ENCODE data around the gene TECPR1.

TECPR1 gene, protein sequence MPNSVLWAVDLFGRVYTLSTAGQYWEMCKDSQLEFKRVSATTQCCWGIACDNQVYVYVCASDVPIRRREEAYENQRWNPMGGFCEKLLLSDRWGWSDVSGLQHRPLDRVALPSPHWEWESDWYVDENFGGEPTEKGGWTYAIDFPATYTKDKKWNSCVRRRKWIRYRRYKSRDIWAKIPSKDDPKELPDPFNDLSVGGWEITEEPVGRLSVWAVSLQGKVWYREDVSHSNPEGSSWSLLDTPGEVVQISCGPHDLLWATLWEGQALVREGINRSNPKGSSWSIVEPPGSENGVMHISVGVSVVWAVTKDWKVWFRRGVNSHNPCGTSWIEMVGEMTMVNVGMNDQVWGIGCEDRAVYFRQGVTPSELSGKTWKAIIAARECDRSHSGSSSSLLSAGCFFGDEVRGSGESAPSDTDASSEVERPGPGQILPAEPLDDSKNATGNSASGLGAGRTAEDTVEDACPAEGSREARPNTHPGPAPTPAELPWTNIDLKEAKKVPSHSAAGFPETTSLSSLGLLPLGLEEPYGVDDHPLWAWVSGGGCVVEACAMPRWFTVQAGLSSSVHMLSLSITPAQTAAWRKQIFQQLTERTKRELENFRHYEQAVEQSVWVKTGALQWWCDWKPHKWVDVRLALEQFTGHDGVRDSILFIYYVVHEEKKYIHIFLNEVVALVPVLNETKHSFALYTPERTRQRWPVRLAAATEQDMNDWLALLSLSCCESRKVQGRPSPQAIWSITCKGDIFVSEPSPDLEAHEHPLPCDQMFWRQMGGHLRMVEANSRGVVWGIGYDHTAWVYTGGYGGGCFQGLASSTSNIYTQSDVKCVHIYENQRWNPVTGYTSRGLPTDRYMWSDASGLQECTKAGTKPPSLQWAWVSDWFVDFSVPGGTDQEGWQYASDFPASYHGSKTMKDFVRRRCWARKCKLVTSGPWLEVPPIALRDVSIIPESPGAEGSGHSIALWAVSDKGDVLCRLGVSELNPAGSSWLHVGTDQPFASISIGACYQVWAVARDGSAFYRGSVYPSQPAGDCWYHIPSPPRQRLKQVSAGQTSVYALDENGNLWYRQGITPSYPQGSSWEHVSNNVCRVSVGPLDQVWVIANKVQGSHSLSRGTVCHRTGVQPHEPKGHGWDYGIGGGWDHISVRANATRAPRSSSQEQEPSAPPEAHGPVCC

DNA sequence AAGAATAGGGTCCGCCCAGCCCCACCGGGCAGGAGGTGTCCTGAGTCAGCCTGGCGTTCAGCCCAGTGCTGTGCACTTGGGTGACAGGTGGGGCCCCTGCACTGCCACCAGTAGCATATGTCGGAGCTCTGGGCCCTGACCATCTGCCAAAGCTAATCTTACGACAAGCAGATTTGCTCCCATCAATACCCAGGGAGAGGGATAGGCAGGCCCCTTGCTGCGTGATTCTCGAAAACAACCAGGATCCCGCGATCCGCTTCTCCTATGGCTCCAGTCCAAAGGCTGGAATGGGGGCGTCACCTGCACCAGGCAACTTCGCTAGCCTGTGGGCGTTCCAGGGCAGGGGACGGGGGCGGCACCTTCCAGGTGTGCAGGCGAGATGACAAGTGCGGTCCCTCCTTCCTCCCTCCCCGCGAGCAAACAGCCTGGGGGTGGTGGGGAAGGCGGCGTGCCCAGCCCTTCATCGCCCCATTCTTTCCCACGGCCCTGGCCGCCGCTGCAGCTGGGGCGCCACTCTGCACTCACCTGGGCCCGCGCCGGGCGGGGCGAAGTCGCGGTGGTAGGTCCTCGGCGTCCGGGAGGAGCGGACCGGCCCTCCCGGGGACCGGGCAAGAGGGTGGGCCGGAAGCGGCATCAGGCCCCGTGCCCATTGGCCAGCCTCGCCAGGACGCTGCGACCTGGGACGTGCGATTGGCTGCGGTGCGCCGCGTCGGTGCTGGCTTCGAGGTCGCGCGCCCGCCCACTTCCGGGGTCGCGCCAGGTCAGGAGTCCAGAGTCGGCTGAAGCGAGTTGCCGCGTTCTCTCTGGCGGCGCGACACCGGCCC is at the start of gene TECPR1:
TSS of gene TECPR1 (minus strand) at position 632 of the 824 bp plus-strand sequence. CDS start 6,086 bp downstream, outside the sequence.
- Histone ChIP-seq H3K4me1 (ENCODE audit: control insufficient read depth in 1 of 2, insufficient read depth in 2 of 2, low read length in 2 of 2) (peaks cover 28 to 30% of the 10 kb centered on the region in 2 donors), H3K9me3 (ENCODE audit: control insufficient read depth in 1 of 2, low read length in 2 of 2) (no peaks in the 10 kb centered on the region), H3K27me3 (ENCODE audit: control insufficient read depth in 1 of 2, insufficient read depth in 2 of 2, low read length in 2 of 2) (no peaks in the 10 kb centered on the region), H3K27ac (ENCODE audit: low read depth, low read length) (peak within 1 kb of the TSS; percentile 88), H3K9ac (ENCODE audit: low read depth in 1 of 2, low read length in 2 of 2) (peak within 1 kb of the TSS; percentile 81 to 84), H3K36me3 (ENCODE audit: control insufficient read depth in 1 of 2, insufficient read depth in 2 of 2, low read length in 2 of 2) (peaks cover 0 to 8% of the 10 kb centered on the region in 2 donors), H3K4me3 (ENCODE audit: low read depth in 1 of 2, low read length in 2 of 2) (peak within 1 kb of the TSS; percentile 96 to 97)

DNA sequence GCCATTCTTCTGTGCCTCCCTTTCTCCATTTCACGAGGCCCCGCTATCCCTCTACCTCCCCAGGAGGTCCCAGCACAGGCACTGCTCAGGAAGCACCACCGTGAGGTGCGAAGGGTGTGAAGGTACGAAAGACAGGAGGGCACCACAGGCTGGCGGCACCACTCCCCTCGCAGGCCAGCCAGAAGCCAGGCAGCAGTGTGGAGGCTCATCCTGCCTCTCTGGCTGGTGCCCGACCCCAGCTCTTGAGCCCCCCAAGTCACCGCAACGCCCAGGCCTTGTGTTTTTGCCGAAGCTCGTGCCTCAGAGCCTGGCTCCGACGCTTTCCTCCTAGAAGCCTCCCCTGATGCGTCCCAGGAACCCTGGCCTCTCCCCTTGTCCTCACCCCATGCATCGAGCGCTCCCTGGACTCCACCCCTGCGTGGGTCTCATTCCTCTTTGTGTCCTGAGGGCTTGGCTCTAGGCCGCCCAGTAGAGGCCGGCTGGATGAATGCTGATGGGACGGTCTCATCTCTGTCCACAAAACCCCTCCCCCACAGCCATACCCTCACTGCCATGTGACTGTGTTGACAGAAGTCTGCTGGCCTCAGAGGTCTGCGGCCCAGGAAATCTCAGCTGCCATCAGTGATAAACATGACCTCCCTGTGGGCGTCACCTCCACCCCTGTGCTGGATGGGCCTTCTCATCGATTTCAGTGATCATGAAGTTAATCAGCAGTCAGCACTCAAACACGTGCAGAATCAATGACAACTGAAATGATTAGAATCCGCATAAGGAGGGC is 48.8 kb upstream of the TECPR1 start:
- Histone ChIP-seq H3K27me3 (ENCODE audit: control insufficient read depth in 1 of 2, insufficient read depth in 2 of 2, low read length in 2 of 2) (no peaks in the 10 kb centered on the region), H3K36me3 (ENCODE audit: control insufficient read depth in 1 of 2, insufficient read depth in 2 of 2, low read length in 2 of 2) (peaks cover 8 to 54% of the 10 kb centered on the region in 2 donors), H3K9me3 (ENCODE audit: control insufficient read depth in 1 of 2, low read length in 2 of 2) (no peaks in the 10 kb centered on the region), H3K4me3 (ENCODE audit: low read depth in 1 of 2, low read length in 2 of 2) (no peak overlapping the region), H3K9ac (ENCODE audit: low read depth in 1 of 2, low read length in 2 of 2) (no peak overlapping the region), H3K4me1 (ENCODE audit: control insufficient read depth in 1 of 2, insufficient read depth in 2 of 2, low read length in 2 of 2) (no peaks in the 10 kb centered on the region), H3K27ac (ENCODE audit: low read depth, low read length) (no peak overlapping the region)

DNA sequence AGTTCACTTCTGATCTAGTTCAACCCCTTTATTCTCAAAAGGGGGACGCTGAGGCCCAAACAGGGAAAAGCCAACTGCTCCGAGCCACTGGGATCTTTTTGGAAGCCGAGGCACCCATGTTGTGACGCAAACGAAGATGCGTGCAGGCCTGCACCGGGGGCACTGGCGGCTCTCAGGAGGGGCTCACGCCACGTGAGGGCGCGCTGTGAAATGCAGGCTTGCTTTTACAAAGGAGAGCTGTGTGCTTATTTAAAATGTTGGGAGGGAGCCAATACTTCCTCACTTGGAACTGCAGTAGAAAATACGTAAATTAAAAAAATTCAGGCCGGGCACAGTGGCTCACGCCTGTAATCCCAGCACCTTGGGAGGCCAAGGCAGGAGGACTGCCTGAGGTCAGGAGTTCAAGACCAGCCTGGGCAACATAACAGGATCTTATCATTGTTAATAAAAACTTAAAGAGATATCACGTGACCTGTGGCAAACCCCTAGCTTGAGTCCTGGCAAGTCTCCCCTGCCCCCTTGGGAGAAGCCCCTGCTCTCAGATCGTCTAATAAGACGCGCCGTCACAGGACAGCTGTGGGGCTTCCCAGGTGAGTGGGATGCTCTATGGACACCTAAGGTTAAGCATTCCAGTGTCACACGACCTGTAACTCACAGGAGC is 45.7 kb upstream of the TECPR1 start:
- Histone ChIP-seq H3K4me1 (ENCODE audit: control insufficient read depth in 1 of 2, insufficient read depth in 2 of 2, low read length in 2 of 2) (peaks cover 15 to 19% of the 10 kb centered on the region in 2 donors), H3K27ac (ENCODE audit: low read depth, low read length) (no peak overlapping the region), H3K36me3 (ENCODE audit: control insufficient read depth in 1 of 2, insufficient read depth in 2 of 2, low read length in 2 of 2) (peaks cover 23 to 67% of the 10 kb centered on the region in 2 donors), H3K9me3 (ENCODE audit: control insufficient read depth in 1 of 2, low read length in 2 of 2) (no peaks in the 10 kb centered on the region), H3K4me3 (ENCODE audit: low read depth in 1 of 2, low read length in 2 of 2) (no peak overlapping the region), H3K27me3 (ENCODE audit: control insufficient read depth in 1 of 2, insufficient read depth in 2 of 2, low read length in 2 of 2) (no peaks in the 10 kb centered on the region), H3K9ac (ENCODE audit: low read depth in 1 of 2, low read length in 2 of 2) (no peak overlapping the region)

DNA sequence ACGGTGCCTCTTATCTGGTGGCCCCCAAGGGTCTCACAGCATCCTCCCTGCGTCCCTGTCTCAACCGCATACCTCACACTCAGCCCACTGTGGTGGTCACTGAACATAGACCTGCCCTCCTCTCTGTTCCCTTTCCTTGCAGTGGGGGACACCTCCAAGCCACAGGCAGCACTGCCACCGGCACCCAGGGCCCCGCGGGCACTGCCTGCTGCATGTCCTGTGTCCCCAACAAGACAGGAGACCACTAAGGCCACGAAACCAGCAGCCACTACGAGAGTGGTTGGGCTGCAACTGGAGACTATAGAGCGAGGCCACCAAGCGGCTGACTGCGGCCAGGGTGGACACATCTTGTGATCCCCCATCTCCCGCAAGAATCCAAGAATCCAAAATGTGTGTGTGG is 44.8 kb upstream of the TECPR1 start:
- no peak overlapping the region for H3K27ac ChIP-seq (ENCODE audit: low read depth, low read length)
- H3K27me3 ChIP-seq (ENCODE audit: control insufficient read depth in 1 of 2, insufficient read depth in 2 of 2, low read length in 2 of 2) = no peaks in the 10 kb centered on the region
- H3K4me1 ChIP-seq (ENCODE audit: control insufficient read depth in 1 of 2, insufficient read depth in 2 of 2, low read length in 2 of 2) = peaks cover 15 to 19% of the 10 kb centered on the region in 2 donors
- no peak overlapping the region for H3K9ac ChIP-seq (ENCODE audit: low read depth in 1 of 2, low read length in 2 of 2)
- H3K9me3 ChIP-seq (ENCODE audit: control insufficient read depth in 1 of 2, low read length in 2 of 2) = no peaks in the 10 kb centered on the region
- no peak overlapping the region for H3K4me3 ChIP-seq (ENCODE audit: low read depth in 1 of 2, low read length in 2 of 2)
- H3K36me3 ChIP-seq (ENCODE audit: control insufficient read depth in 1 of 2, insufficient read depth in 2 of 2, low read length in 2 of 2) = peaks cover 22 to 67% of the 10 kb centered on the region in 2 donors

DNA sequence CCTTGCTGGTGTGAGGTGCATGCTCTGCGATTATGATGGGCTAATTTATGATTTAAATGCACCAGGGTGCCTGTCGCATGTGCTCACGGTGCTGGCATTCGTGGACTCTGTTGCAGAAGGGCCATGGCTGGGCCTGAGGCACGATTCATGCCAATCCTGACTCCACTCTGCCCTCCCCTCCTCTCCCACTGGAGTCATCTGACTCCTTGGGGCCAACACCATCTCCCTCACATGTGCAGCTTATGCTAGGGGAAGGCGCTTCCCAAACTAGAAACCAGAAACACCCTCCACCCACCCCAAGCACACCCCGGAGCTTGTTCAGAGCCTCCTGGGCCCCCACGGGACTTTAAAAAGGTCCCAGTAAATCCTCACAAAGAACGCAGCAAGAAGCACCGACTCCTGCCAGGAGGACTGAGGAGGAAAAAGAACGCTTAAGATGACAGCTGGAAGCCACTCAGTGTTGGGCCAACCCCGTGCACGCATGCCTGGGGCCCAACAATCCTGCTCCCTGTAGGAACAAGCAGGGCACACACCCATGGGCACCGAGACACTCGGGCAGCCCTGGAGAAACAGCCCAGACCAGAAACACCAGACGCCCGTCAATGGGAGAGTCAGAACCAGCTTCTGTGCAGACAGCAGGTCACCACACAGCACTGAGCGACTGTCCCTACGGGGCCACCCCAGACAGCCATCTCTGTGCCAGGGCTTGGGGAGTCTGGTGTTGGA is 43.6 kb upstream of the TECPR1 start:
- H3K27ac ChIP-seq (ENCODE audit: low read depth, low read length) = no peak overlapping the region
- H3K27me3 ChIP-seq (ENCODE audit: control insufficient read depth in 1 of 2, insufficient read depth in 2 of 2, low read length in 2 of 2) = no peaks in the 10 kb centered on the region
- peaks cover 15 to 19% of the 10 kb centered on the region in 2 donors for H3K4me1 ChIP-seq (ENCODE audit: control insufficient read depth in 1 of 2, insufficient read depth in 2 of 2, low read length in 2 of 2)
- no peak overlapping the region for H3K4me3 ChIP-seq (ENCODE audit: low read depth in 1 of 2, low read length in 2 of 2)
- no peaks in the 10 kb centered on the region for H3K9me3 ChIP-seq (ENCODE audit: control insufficient read depth in 1 of 2, low read length in 2 of 2)
- peak overlapping the region in 1 of 2 donors; percentile 15 for H3K9ac ChIP-seq (ENCODE audit: low read depth in 1 of 2, low read length in 2 of 2)
- peaks cover 26 to 68% of the 10 kb centered on the region in 2 donors for H3K36me3 ChIP-seq (ENCODE audit: control insufficient read depth in 1 of 2, insufficient read depth in 2 of 2, low read length in 2 of 2)

DNA sequence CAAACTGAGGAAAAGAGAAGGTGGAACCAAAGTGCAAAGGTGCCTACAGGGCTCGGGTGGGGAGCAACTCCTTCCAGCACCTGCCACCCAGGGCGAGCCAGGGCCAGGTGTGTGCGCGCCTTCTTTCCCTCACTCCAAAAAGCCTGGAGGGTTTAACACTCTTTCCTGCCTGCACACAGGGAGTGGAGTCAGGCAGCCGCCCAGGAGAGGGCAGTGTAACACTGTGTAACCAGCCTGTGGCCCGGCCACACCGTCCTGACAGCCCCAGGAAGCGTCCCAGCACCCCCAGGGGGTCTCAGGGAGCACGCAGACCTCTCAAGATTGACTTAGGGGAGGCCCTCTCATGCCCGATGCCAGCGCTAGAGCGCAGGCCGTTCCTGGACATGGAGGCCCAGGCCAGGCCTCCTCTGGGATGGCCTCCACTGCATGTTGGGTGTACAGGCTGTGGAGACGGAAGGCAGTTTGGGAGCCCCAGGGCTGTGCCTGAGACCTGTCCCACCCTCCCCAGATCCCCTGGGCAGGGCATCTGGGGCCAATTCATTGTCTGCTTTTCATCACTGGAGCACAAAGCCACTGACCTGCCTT is 42.9 kb upstream of the TECPR1 start:
- no peaks in the 10 kb centered on the region for H3K9me3 ChIP-seq (ENCODE audit: control insufficient read depth in 1 of 2, low read length in 2 of 2)
- peak overlapping the region in 1 of 2 donors; percentile 15 for H3K9ac ChIP-seq (ENCODE audit: low read depth in 1 of 2, low read length in 2 of 2)
- H3K36me3 ChIP-seq (ENCODE audit: control insufficient read depth in 1 of 2, insufficient read depth in 2 of 2, low read length in 2 of 2) = peaks cover 27 to 62% of the 10 kb centered on the region in 2 donors
- peaks cover 15 to 19% of the 10 kb centered on the region in 2 donors for H3K4me1 ChIP-seq (ENCODE audit: control insufficient read depth in 1 of 2, insufficient read depth in 2 of 2, low read length in 2 of 2)
- peak overlapping the region; percentile 15 for H3K27ac ChIP-seq (ENCODE audit: low read depth, low read length)
- H3K27me3 ChIP-seq (ENCODE audit: control insufficient read depth in 1 of 2, insufficient read depth in 2 of 2, low read length in 2 of 2) = no peaks in the 10 kb centered on the region
- H3K4me3 ChIP-seq (ENCODE audit: low read depth in 1 of 2, low read length in 2 of 2) = no peak overlapping the region

DNA sequence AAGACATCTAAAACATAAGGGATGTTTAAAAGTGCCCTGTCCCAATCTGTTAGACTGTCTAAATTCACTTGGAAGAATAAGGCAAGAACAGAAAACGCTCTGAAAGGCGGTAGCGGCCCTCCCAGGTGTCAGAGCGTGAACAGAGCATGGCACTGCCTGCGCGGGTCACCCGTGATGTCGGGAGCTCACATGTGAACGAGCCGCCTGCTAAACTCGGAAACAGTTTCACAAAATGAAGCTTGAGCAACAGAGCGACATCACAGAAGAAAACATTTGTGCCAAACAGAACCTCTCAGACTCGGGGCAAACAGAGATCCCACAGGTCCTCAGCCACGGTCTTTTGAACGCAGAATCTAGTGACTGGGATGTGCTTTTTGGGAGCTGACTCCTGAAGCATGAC is 42.3 kb upstream of the TECPR1 start:
- Histone ChIP-seq H3K36me3 (ENCODE audit: control insufficient read depth in 1 of 2, insufficient read depth in 2 of 2, low read length in 2 of 2) (peaks cover 31 to 66% of the 10 kb centered on the region in 2 donors), H3K27ac (ENCODE audit: low read depth, low read length) (no peak overlapping the region)

DNA sequence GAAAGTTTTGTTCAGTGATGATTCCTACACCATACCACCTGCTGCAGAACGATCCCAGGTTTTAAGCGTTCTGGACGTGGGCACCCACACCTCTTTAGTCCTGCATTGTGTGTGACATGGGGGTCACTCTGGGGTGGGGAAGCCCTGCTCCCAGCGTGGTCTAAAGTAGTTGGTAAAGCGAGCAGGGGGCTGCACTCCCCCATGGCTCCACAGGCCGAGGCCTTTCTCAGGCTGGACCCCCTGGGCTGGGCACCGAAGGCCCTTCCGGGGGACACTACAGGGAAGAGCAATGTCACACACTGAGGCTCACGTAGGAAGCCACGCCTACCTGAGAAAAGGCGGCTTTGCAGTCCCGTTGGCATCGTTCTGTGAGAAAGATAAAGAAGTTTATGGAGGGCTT is 41.7 kb upstream of the TECPR1 start:
- Histone ChIP-seq H3K4me3 (ENCODE audit: low read depth in 1 of 2, low read length in 2 of 2) (no peak overlapping the region), H3K4me1 (ENCODE audit: control insufficient read depth in 1 of 2, insufficient read depth in 2 of 2, low read length in 2 of 2) (peaks cover 20 to 26% of the 10 kb centered on the region in 2 donors), H3K27me3 (ENCODE audit: control insufficient read depth in 1 of 2, insufficient read depth in 2 of 2, low read length in 2 of 2) (no peaks in the 10 kb centered on the region), H3K9ac (ENCODE audit: low read depth in 1 of 2, low read length in 2 of 2) (no peak overlapping the region), H3K9me3 (ENCODE audit: control insufficient read depth in 1 of 2, low read length in 2 of 2) (no peaks in the 10 kb centered on the region), H3K36me3 (ENCODE audit: control insufficient read depth in 1 of 2, insufficient read depth in 2 of 2, low read length in 2 of 2) (peaks cover 31 to 67% of the 10 kb centered on the region in 2 donors), H3K27ac (ENCODE audit: low read depth, low read length) (no peak overlapping the region)

More for the DNA sequence above, 42.3 kb upstream of the TECPR1 start:
- H3K9me3 ChIP-seq (ENCODE audit: control insufficient read depth in 1 of 2, low read length in 2 of 2) = no peaks in the 10 kb centered on the region
- H3K9ac ChIP-seq (ENCODE audit: low read depth in 1 of 2, low read length in 2 of 2) = peak overlapping the region in 1 of 2 donors; percentile 15
- H3K4me3 ChIP-seq (ENCODE audit: low read depth in 1 of 2, low read length in 2 of 2) = no peak overlapping the region
- no peaks in the 10 kb centered on the region for H3K27me3 ChIP-seq (ENCODE audit: control insufficient read depth in 1 of 2, insufficient read depth in 2 of 2, low read length in 2 of 2)
- H3K4me1 ChIP-seq (ENCODE audit: control insufficient read depth in 1 of 2, insufficient read depth in 2 of 2, low read length in 2 of 2) = peaks cover 17 to 23% of the 10 kb centered on the region in 2 donors

Measured in duodenal mucosa (tissue), 2 donors.